Activated T-cell treated with anti-CD3 and anti-CD28 coated beads for 4 hours (primary cell): ENCODE results near the gene ID4.

ENCODE experiments used
- DNase-seq: peaks from one replicate; pipeline ENCODE4 v3.0.0-alpha.2; 2020

ID4 gene, protein sequence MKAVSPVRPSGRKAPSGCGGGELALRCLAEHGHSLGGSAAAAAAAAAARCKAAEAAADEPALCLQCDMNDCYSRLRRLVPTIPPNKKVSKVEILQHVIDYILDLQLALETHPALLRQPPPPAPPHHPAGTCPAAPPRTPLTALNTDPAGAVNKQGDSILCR

GRCh38 chr6:19836799-19837510 lies at the start of gene ID4:
Gene ID4 (plus strand): TSS chr6:19837370. CDS start chr6:19837755, 385 bp downstream.
- DNase-seq = no peak

- no peak for DNase-seq
These were observed 48.5 kb upstream of the ID4 start for GRCh38 chr6:19788686-19789085.

DNA sequence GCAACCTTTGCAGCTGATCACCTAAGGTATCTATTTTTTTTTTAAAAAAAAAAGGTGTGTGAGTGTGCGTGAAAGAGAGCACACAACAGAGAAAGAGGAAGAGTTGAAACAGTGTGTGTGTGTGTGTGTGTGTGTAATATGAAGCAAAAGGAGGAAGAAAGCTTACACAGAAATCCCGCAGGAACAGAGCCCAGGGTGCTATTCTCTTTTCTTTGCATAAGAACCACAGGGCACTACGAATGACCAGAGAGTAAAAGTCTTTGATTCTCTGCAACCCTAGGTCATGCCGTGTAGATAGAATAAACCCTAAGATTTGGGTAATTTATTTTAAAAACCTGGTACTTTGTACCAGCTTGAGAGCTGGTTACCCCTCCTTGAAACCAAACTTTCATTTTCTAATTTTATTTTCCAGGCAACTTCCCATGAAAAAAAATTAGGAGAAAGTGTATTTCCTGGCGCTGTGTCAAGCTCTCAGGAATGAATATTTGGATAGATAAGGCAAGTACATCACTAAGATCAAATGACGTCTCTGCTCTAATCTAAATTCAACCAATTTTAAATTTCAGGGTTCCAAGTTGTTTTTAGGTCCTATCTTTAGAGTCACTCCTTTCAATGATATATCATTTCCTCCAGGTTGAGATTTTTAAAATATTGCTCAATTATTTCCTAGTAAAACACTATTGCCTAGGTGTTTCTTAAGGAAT lies 47.9 kb upstream of the ID4 start:
- DNase-seq = no peak

- DNase-seq = no peak
These were observed 45.9 kb upstream of the ID4 start for GRCh38 chr6:19791267-19791666.

GRCh38 chr6:19795211-19795610 lies 42.0 kb upstream of the ID4 start:
- no peak for DNase-seq

- no peak for DNase-seq
These were observed 40.7 kb upstream of the ID4 start for GRCh38 chr6:19796452-19796851.

- no peak for DNase-seq
These were observed 38.8 kb upstream of the ID4 start for GRCh38 chr6:19798362-19798761.

DNA sequence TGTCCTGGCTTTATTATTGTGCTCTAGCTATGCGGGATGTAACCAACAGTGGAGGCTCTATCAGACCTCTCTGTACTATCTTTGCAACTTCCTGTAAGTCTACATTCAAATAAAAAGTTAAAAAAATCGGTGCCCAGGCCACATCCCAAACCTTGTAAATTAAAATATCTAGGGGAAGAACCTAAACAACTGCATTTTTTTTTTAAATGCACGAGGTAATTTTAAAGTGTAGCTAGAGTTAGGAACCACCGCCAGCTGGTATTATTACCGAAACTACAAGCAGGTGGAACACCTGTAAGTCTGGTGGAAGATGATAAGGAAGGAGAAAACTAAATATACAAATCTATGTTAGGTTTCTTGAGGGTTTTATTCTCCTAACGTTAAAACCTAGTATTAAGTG lies 34.5 kb upstream of the ID4 start:
- DNase-seq = no peak

DNA sequence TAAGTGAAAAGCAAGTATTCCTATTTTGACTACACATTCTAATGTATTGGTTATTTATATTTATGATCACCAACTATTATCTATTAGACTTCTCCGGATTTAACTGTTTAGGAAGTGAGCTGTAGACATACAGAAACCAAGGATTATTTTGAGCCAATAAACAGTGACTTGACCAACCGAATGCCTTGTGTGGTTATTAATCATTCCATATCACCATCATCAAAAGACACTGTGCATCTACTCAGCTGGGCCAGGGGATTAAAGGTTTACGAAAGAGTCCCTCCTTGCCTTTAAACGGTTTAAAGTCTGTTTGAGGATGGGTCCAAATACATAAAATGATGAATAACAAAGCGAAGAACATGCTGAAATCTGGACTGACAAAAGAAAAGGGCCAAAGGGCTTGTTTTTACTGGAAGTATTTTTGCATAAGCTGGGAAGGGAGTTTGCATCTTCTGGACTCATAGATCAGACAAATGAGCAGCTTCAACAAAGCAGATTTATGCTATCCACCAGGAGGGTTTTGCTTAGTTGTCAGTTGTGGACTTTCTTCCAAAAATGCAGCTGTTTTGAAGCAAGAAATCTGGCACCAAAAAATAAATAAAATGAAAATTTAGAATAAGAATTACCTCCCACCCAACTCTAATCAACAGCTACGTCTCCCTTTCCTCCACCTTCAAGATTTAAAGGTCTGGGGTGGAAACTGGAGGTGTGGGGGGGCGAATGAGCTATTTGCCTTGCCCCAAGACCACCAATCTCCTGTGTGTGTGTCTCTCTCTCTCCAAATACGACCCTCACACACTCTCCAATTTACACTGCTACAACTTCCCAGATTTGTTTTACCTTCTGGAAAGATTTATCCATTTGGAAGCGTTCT lies 33.6 kb upstream of the ID4 start:
- DNase-seq = no peak

GRCh38 chr6:19804205-19805128 lies 32.7 kb upstream of the ID4 start:
- peak; percentile 1 for DNase-seq

DNA sequence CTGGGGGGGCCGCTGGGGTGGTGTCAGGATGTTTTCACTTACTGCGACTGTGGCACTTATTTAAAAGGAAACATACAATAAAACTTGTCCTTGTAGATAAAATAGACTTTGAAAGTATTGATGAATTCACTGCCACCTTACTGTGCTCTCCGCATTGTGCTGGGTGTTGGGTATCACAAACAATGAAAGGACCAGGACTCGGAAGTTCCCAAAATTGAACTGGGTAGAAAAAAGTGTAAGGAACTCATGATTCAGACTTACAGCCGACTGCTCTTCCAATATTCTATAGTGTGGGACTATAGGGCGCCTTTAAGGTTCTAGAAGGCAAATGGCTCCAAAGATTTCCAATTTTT lies 32.1 kb upstream of the ID4 start:
- no peak for DNase-seq

- no peak for DNase-seq
These were observed 30.2 kb upstream of the ID4 start for GRCh38 chr6:19806971-19807396.

- DNase-seq = no peak
These were observed 25.6 kb upstream of the ID4 start for GRCh38 chr6:19811397-19812079.

GRCh38 chr6:19812512-19813119 lies 24.6 kb upstream of the ID4 start:
- no peak for DNase-seq

GRCh38 chr6:19818805-19819204 lies 18.4 kb upstream of the ID4 start:
- no peak for DNase-seq

- DNase-seq = no peak
These were observed 12.9 kb upstream of the ID4 start for GRCh38 chr6:19824058-19824807.

GRCh38 chr6:19827247-19827646 lies 9.9 kb upstream of the ID4 start:
- DNase-seq = no peak

DNA sequence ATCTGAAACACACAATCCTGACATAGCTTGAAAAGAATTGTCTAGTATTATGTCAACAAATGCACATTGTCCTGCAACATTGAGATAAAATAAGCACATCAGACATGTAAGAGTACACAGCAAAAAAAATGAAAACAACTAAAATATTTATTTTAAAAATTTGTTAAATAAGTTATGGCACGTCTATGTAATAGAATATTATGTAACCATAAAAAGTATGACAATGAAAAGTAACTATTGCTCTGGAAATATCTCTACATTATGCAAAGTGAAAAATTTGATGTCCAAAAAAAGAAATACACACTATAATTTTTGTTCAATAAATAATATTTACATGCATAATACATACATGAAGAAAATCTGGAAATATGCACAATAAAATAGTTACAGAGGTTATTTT lies 9.3 kb upstream of the ID4 start:
- DNase-seq = no peak

DNA sequence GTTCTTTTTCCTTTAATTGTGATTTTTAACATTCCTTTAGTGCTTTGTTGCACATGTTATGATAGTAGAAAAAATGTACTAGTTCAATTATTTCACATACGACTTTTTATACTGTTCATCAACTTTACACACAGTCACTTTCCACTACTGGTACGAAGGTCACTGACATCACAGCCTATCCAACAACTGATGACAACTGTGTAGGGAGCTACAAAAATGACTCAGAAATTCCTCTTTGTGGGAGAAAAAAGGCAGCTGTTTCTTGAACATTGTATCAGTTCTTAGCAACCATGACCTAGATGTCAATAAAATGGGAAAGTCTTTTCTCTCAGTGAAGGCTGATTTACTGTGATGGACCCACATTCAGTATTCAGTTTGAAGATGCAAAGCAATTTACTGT lies 7.0 kb upstream of the ID4 start:
- no peak for DNase-seq

- no peak for DNase-seq
These were observed 5.8 kb upstream of the ID4 start for GRCh38 chr6:19831358-19831757.
